ENCODE data around the gene ZNF805. TPM values are rescaled to one million over a fixed set of nuclear protein-coding genes. Genes with fewer than 3 reads are reported as not detected.
A peak's percentile ranks its signal among the peaks of the same experiment; 100 is the strongest.

ZNF805 gene
- total RNA-seq, 2 experiments from 2014 or later = 8.1 to 14.9 TPM

DNA sequence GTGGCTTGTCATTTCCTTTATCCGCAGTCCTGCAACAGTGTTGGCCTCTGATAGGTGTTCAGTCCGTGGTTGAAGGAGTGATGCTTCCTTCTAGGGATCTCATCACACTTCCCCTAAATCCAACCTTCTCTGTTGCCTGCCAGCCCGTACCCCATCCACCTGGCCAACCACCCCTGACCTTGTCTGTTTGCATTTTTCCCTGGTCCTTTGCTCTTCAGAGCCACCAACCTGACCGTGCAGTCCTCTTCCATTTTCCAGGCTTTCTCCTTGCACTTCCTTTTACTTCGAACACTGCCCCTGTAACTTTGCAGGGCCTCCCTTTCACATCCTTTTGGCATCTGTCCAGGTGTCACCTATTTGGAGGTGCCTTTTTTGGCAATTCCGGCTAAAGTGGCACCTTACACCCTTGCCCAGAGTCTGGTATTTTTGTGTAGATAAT, 40.5 kb downstream of the ZNF805 start:
- Histone ChIP-seq H3K9me2 (ENCODE audit: insufficient read depth, low read length) (no peaks in the 10 kb centered on the region), H2AFZ (ENCODE audit: low read length) (no peak overlapping the region), H3K4me3 (ENCODE audit: low read depth, low read length, poor library complexity, severe bottlenecking) (peak overlapping the region; percentile 88), H3K4me1 (ENCODE audit: insufficient read depth, low read length, poor library complexity, severe bottlenecking) (peaks cover 26% of the 10 kb centered on the region), H3K4me2 (ENCODE audit: low read length) (peak overlapping the region; percentile 87), H3K79me2 (ENCODE audit: insufficient read depth, low read depth, low read length) (peaks cover 63% of the 10 kb centered on the region), H3K36me3 (ENCODE audit: insufficient read depth, low read length) (peaks cover 43% of the 10 kb centered on the region), H4K20me1 (ENCODE audit: insufficient read depth, low read length) (peaks cover 14% of the 10 kb centered on the region; the same call in 1 of the 2 replicates), H3K9me3 (ENCODE audit: low read length) (no peaks in the 10 kb centered on the region), H3K27ac (ENCODE audit: low read depth, low read length, poor library complexity, severe bottlenecking) (peak overlapping the region; percentile 94)
- POLR2A ChIA-PET = no interaction called here
- TF ChIP-seq, protein P1, sequence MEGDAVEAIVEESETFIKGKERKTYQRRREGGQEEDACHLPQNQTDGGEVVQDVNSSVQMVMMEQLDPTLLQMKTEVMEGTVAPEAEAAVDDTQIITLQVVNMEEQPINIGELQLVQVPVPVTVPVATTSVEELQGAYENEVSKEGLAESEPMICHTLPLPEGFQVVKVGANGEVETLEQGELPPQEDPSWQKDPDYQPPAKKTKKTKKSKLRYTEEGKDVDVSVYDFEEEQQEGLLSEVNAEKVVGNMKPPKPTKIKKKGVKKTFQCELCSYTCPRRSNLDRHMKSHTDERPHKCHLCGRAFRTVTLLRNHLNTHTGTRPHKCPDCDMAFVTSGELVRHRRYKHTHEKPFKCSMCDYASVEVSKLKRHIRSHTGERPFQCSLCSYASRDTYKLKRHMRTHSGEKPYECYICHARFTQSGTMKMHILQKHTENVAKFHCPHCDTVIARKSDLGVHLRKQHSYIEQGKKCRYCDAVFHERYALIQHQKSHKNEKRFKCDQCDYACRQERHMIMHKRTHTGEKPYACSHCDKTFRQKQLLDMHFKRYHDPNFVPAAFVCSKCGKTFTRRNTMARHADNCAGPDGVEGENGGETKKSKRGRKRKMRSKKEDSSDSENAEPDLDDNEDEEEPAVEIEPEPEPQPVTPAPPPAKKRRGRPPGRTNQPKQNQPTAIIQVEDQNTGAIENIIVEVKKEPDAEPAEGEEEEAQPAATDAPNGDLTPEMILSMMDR (conservative IDR thresholded peaks at IDR 0.05; ENCODE audit: low read length) = no peak
- no peak for TF ChIP-seq EZH2phosphoT487 (IDR thresholded peaks at IDR 0.05; ENCODE audit: borderline replicate concordance, low read depth, low read length)
- CTCF ChIA-PET (ENCODE audit: unreplicated experiment) = no interaction called here
- peak; percentile 53 for DNase-seq (ENCODE audit: low spot score)
- intact Hi-C loops (cut with micrococcal nuclease; ENCODE audit: unreplicated experiment) = loop anchor here (1.0 to 5.0 kb wide), 3 partner anchors 41 to 70 kb away; partner anchors contain the start of genes ZNF304, ZNF543 and ZNF805
- BruUV-seq (replicated peaks) = TSS peak; percentile 53

DNA sequence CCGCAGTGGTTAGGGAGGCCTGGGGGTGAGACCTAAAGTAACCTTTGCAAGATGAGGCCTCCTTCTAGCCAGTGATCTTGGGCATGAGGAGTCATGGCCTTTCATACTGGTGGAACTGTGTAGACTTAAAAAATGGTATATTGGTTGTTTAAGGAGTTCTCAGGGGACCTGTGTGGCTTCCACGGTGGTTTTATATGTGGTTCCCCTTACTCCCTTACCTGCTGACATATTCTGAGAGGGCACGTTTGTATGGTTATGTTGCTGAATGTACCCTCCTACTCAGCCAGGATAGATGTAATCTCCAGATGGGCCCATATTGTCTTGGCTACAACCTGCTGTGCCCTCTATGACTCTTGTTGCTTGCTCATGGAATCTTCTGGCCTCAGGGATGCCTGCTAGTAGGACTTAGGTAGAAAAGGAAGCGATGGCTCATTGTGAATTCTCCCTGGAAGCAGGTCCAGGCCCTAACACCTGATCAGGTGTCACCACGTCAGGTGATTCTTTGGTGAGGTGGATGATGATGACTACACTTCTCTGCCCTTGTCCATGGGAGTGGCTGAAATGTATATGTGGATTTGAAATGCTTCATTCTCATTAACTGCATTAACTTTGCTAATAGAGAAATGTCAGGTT, 41.7 kb downstream of the ZNF805 start:
- H3K36me3 ChIP-seq (ENCODE audit: insufficient read depth, low read length) = peaks cover 54% of the 10 kb centered on the region
- peaks cover 26% of the 10 kb centered on the region for H3K4me1 ChIP-seq (ENCODE audit: insufficient read depth, low read length, poor library complexity, severe bottlenecking)
- DNase-seq (ENCODE audit: low spot score) = no peak
- peaks cover 72% of the 10 kb centered on the region for H3K79me2 ChIP-seq (ENCODE audit: insufficient read depth, low read depth, low read length)
- H4K20me1 ChIP-seq (ENCODE audit: insufficient read depth, low read length) = peaks cover 14% of the 10 kb centered on the region; the same call in 1 of the 2 replicates
- H3K9me3 ChIP-seq (ENCODE audit: low read length) = no peaks in the 10 kb centered on the region
- ChIA-PET POLR2A (interaction anchor here (0.6 to 0.7 kb wide), 2 partner anchors 67 to 88 kb away, joined by 3 read pairs; no protein-coding TSS in a partner anchor), CTCF (ENCODE audit: unreplicated experiment) (no interaction called here)
- no peak overlapping the region for H2AFZ ChIP-seq (ENCODE audit: low read length)
- H3K4me2 ChIP-seq (ENCODE audit: low read length) = peak overlapping the region; percentile 87
- intact Hi-C loops (cut with micrococcal nuclease; ENCODE audit: unreplicated experiment) = loop anchor here (5.0 kb wide), 1 partner anchor 40 kb away; the partner anchor contains the start of gene ZNF543
- BruUV-seq (replicated peaks) = no TSS peak
- H3K9me2 ChIP-seq (ENCODE audit: insufficient read depth, low read length) = no peaks in the 10 kb centered on the region
- peak overlapping the region; percentile 88 for H3K4me3 ChIP-seq (ENCODE audit: low read depth, low read length, poor library complexity, severe bottlenecking)
- TF ChIP-seq, protein P1 (conservative IDR thresholded peaks at IDR 0.05; ENCODE audit: low read length) = no peak
- TF ChIP-seq EZH2phosphoT487 (IDR thresholded peaks at IDR 0.05; ENCODE audit: borderline replicate concordance, low read depth, low read length) = no peak
- H3K27ac ChIP-seq (ENCODE audit: low read depth, low read length, poor library complexity, severe bottlenecking) = no peak overlapping the region

DNA sequence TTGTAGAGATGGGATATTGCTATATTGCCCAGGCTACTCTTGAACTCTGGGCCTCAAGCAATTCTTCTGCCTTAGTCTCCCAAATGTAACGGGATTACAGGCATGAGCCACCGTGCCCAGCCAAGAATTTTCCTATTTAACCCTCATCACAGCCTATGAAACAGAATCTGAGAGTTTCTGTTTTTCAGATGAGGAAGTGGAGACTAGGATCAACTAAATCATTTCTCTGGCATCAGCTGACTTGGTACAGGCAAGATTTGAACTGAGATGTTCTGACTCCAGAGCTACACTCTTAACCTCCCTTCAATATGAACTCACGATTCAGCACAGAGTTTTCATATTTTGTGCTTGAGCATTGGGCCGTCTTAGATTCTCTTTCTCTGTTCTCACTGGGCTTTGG, 47.9 kb downstream of the ZNF805 start:
- Histone ChIP-seq H3K9me3 (ENCODE audit: low read length) (peaks cover 7% of the 10 kb centered on the region), H2AFZ (ENCODE audit: low read length) (no peak overlapping the region), H4K20me1 (ENCODE audit: insufficient read depth, low read length) (no peaks in the 10 kb centered on the region), H3K4me2 (ENCODE audit: low read length) (no peak overlapping the region), H3K36me3 (ENCODE audit: insufficient read depth, low read length) (peaks cover 98% of the 10 kb centered on the region), H3K9me2 (ENCODE audit: insufficient read depth, low read length) (no peaks in the 10 kb centered on the region), H3K27ac (ENCODE audit: low read depth, low read length, poor library complexity, severe bottlenecking) (no peak overlapping the region), H3K4me1 (ENCODE audit: insufficient read depth, low read length, poor library complexity, severe bottlenecking) (no peaks in the 10 kb centered on the region), H3K4me3 (ENCODE audit: low read depth, low read length, poor library complexity, severe bottlenecking) (no peak overlapping the region), H3K79me2 (ENCODE audit: insufficient read depth, low read depth, low read length) (peaks cover 82% of the 10 kb centered on the region)
- no peak for DNase-seq (ENCODE audit: low spot score)
- intact Hi-C loops (cut with micrococcal nuclease; ENCODE audit: unreplicated experiment) = no loop called here
- CTCF ChIA-PET (ENCODE audit: unreplicated experiment) = no interaction called here
- no TSS peak for BruUV-seq (replicated peaks)
- TF ChIP-seq, protein P1 (conservative IDR thresholded peaks at IDR 0.05; ENCODE audit: low read length) = no peak
- no peak for TF ChIP-seq EZH2phosphoT487 (IDR thresholded peaks at IDR 0.05; ENCODE audit: borderline replicate concordance, low read depth, low read length)
- POLR2A ChIA-PET = interaction anchor here (0.6 kb wide), 2 partner anchors 10 to 882 kb away, joined by 4 to 5 read pairs; no protein-coding TSS in a partner anchor
